HG03442 (cell line): Measurements from ENCODE around the gene KCTD5.
"Not testable (repeated sequence)": the region's sequence is repeated elsewhere in the genome, so short reads cannot be mapped to it uniquely, and the experiment has no call there.

Source experiments
- ATAC-seq: cut with Tn5 transposase; IDR thresholded peaks from one replicate; pipeline ENCODE4 v1.9.1; 2021; ENCODE audit warnings: mild to moderate bottlenecking, moderate library complexity; ENCODE audit not compliant: unreplicated experiment

KCTD5 gene

GRCh38 chr16:2671741-2672140, 10.6 kb upstream of the KCTD5 start:
- ATAC-seq: no peak

- ATAC-seq: peak; percentile 86
Observed at GRCh38 chr16:2673066-2673999, 9.0 kb upstream of the KCTD5 start.

- ATAC-seq: no peak
Observed at GRCh38 chr16:2675021-2675420, 7.3 kb upstream of the KCTD5 start.

- ATAC-seq: no peak
Observed at GRCh38 chr16:2675714-2676113, 6.6 kb upstream of the KCTD5 start.

- ATAC-seq: not testable (repeated sequence)
Observed at GRCh38 chr16:2676937-2677336, 5.4 kb upstream of the KCTD5 start.

GRCh38 chr16:2678206-2678965, 3.9 kb upstream of the KCTD5 start:
- not testable (repeated sequence) for ATAC-seq

- ATAC-seq: not testable (repeated sequence)
Observed at GRCh38 chr16:2679902-2680301, 2.4 kb upstream of the KCTD5 start.

GRCh38 chr16:2680360-2680759, 2.0 kb upstream of the KCTD5 start:
- ATAC-seq: not testable (repeated sequence)

GRCh38 chr16:2683041-2683440, 718 bp downstream of the KCTD5 start:
- not testable (repeated sequence) for ATAC-seq

GRCh38 chr16:2686075-2686474, 3.8 kb downstream of the KCTD5 start:
- ATAC-seq: not testable (repeated sequence)

- ATAC-seq: no peak
Observed at GRCh38 chr16:2686912-2687507, 4.7 kb downstream of the KCTD5 start.

- no peak for ATAC-seq
Observed at GRCh38 chr16:2687531-2688308, 5.4 kb downstream of the KCTD5 start.

GRCh38 chr16:2689422-2689821, 7.1 kb downstream of the KCTD5 start:
- not testable (repeated sequence) for ATAC-seq

- ATAC-seq: no peak
Observed at GRCh38 chr16:2689968-2690801, 7.9 kb downstream of the KCTD5 start.

- ATAC-seq: no peak
Observed at GRCh38 chr16:2690852-2691251, 8.5 kb downstream of the KCTD5 start.

- ATAC-seq: no peak
Observed at GRCh38 chr16:2691491-2692248, 9.3 kb downstream of the KCTD5 start.

GRCh38 chr16:2692251-2692947, 10.1 kb downstream of the KCTD5 start:
- no peak for ATAC-seq

- ATAC-seq: no peak
Observed at GRCh38 chr16:2692948-2693651, 10.8 kb downstream of the KCTD5 start.
